Adipocyte (in vitro differentiated cells): ENCODE measurements around the gene OR2M2.

Experiments used
- DNase-seq: peaks from one replicate; pipeline ENCODE4 v3.0.0-alpha.2; 2015; ENCODE audit warnings: low read depth
- H3K27me3 ChIP-seq: replicated peaks from 2 replicates; pipeline ENCODE4 v1.7.0; 2013; ENCODE audit warnings: mild to moderate bottlenecking, low read length, moderate library complexity; ENCODE audit not compliant: control insufficient read depth, insufficient read depth
- H3K36me3 ChIP-seq: 2 replicates; pipeline ENCODE4 v1.7.0; 2013; ENCODE audit warnings: low read length, mild to moderate bottlenecking, moderate library complexity; ENCODE audit not compliant: control insufficient read depth, insufficient read depth, severe bottlenecking
- H3K4me1 ChIP-seq: 2 replicates; pipeline ENCODE4 v1.7.0; 2013; ENCODE audit warnings: mild to moderate bottlenecking, low read length, moderate library complexity; ENCODE audit not compliant: control insufficient read depth, insufficient read depth
- H3K4me3 ChIP-seq: 2 replicates; pipeline ENCODE4 v1.7.0; 2013; ENCODE audit warnings: mild to moderate bottlenecking, low read length, moderate library complexity
- H3K9ac ChIP-seq: 2 replicates; pipeline ENCODE4 v1.7.0; 2013; ENCODE audit warnings: mild to moderate bottlenecking, low read length, moderate library complexity
- H3K9me3 ChIP-seq: 2 replicates; pipeline ENCODE4 v1.7.0; 2013; ENCODE audit warnings: mild to moderate bottlenecking, low read length, moderate library complexity; ENCODE audit not compliant: control insufficient read depth

Gene OR2M2

GRCh38 chr1:248174521-248174920 lies at the start of gene OR2M2:
Gene OR2M2, plus strand, starts transcription at chr1:248174821. Its CDS starts 5,165 bp downstream, at chr1:248179986.
- Histone ChIP-seq H3K36me3 (no peaks in the 10 kb centered on the region), H3K9me3 (peaks cover 4% of the 10 kb centered on the region), H3K27me3 (no peaks in the 10 kb centered on the region), H3K4me3 (no peak within 1 kb of the TSS), H3K9ac (no peak within 1 kb of the TSS), H3K4me1 (no peaks in the 10 kb centered on the region)
- DNase-seq, result no peak

GRCh38 chr1:248127653-248128052 lies 47.0 kb upstream of the OR2M2 start:
- Histone ChIP-seq H3K27me3 (no peaks in the 10 kb centered on the region), H3K9ac (no peak overlapping the region), H3K4me3 (no peak overlapping the region), H3K9me3 (peaks cover 3% of the 10 kb centered on the region), H3K36me3 (no peaks in the 10 kb centered on the region), H3K4me1 (no peaks in the 10 kb centered on the region)
- DNase-seq, result no peak

GRCh38 chr1:248136811-248137210 lies 37.8 kb upstream of the OR2M2 start:
- no peaks in the 10 kb centered on the region for H3K36me3 ChIP-seq
- H3K27me3 ChIP-seq, result no peaks in the 10 kb centered on the region
- no peak for DNase-seq
- H3K4me3 ChIP-seq, result no peak overlapping the region
- H3K9ac ChIP-seq, result no peak overlapping the region
- H3K4me1 ChIP-seq, result no peaks in the 10 kb centered on the region
- H3K9me3 ChIP-seq, result peaks cover 5% of the 10 kb centered on the region

GRCh38 chr1:248140846-248141245 lies 33.8 kb upstream of the OR2M2 start:
- no peak for DNase-seq
- Histone ChIP-seq H3K4me1 (no peaks in the 10 kb centered on the region), H3K9ac (no peak overlapping the region), H3K9me3 (peaks cover 3% of the 10 kb centered on the region), H3K4me3 (no peak overlapping the region), H3K36me3 (no peaks in the 10 kb centered on the region), H3K27me3 (no peaks in the 10 kb centered on the region)

- no peak for DNase-seq
- Histone ChIP-seq H3K9me3 (peaks cover 11% of the 10 kb centered on the region), H3K9ac (no peak overlapping the region), H3K36me3 (no peaks in the 10 kb centered on the region), H3K4me1 (no peaks in the 10 kb centered on the region), H3K27me3 (no peaks in the 10 kb centered on the region), H3K4me3 (no peak overlapping the region)
Observed at GRCh38 chr1:248143311-248143710, 31.3 kb upstream of the OR2M2 start.

- H3K9ac ChIP-seq, result no peak within 1 kb of the TSS
- peaks cover 11% of the 10 kb centered on the region for H3K9me3 ChIP-seq
- no peaks in the 10 kb centered on the region for H3K36me3 ChIP-seq
- DNase-seq, result no peak
- H3K27me3 ChIP-seq, result no peaks in the 10 kb centered on the region
- no peaks in the 10 kb centered on the region for H3K4me1 ChIP-seq
- no peak within 1 kb of the TSS for H3K4me3 ChIP-seq
Observed at GRCh38 chr1:248144513-248145198, 30.0 kb upstream of the OR2M2 start, which contains the start of gene OR2M5. Gene OR2M5, plus strand, starts transcription at chr1:248145148. Its CDS starts 0 bp downstream, at chr1:248145148.

GRCh38 chr1:248152056-248152827 lies 22.4 kb upstream of the OR2M2 start:
- H3K36me3 ChIP-seq, result no peaks in the 10 kb centered on the region
- H3K4me3 ChIP-seq, result no peak overlapping the region
- H3K4me1 ChIP-seq, result no peaks in the 10 kb centered on the region
- DNase-seq, result no peak
- no peaks in the 10 kb centered on the region for H3K27me3 ChIP-seq
- peaks cover 11% of the 10 kb centered on the region for H3K9me3 ChIP-seq
- no peak overlapping the region for H3K9ac ChIP-seq

- no peak for DNase-seq
- no peaks in the 10 kb centered on the region for H3K27me3 ChIP-seq
- peaks cover 3% of the 10 kb centered on the region for H3K9me3 ChIP-seq
- H3K36me3 ChIP-seq, result no peaks in the 10 kb centered on the region
- no peaks in the 10 kb centered on the region for H3K4me1 ChIP-seq
- H3K4me3 ChIP-seq, result no peak overlapping the region
- H3K9ac ChIP-seq, result no peak overlapping the region
Observed at GRCh38 chr1:248155927-248156326, 18.7 kb upstream of the OR2M2 start.

- Histone ChIP-seq H3K4me1 (no peaks in the 10 kb centered on the region), H3K9me3 (peaks cover 3% of the 10 kb centered on the region), H3K27me3 (no peaks in the 10 kb centered on the region), H3K4me3 (no peak overlapping the region), H3K36me3 (no peaks in the 10 kb centered on the region), H3K9ac (no peak overlapping the region)
- no peak for DNase-seq
Observed at GRCh38 chr1:248158758-248159157, 15.9 kb upstream of the OR2M2 start.

GRCh38 chr1:248164031-248164430 lies 10.6 kb upstream of the OR2M2 start:
- no peak overlapping the region for H3K9ac ChIP-seq
- H3K4me3 ChIP-seq, result no peak overlapping the region
- H3K4me1 ChIP-seq, result no peaks in the 10 kb centered on the region
- H3K9me3 ChIP-seq, result no peaks in the 10 kb centered on the region
- H3K36me3 ChIP-seq, result no peaks in the 10 kb centered on the region
- no peak for DNase-seq
- no peaks in the 10 kb centered on the region for H3K27me3 ChIP-seq

- no peaks in the 10 kb centered on the region for H3K27me3 ChIP-seq
- no peak overlapping the region for H3K4me3 ChIP-seq
- H3K9ac ChIP-seq, result no peak overlapping the region
- DNase-seq, result no peak
- no peaks in the 10 kb centered on the region for H3K4me1 ChIP-seq
- H3K36me3 ChIP-seq, result no peaks in the 10 kb centered on the region
- no peaks in the 10 kb centered on the region for H3K9me3 ChIP-seq
Observed at GRCh38 chr1:248165186-248165585, 9.4 kb upstream of the OR2M2 start.
